ENCODE data around the gene ACLY. TPM values are rescaled to one million over a fixed set of nuclear protein-coding genes. Genes with fewer than 3 reads are reported as not detected.

The ACLY gene
- total and polyA plus RNA-seq, 2 experiments from 2014 or later = 119 to 439 TPM

DNA sequence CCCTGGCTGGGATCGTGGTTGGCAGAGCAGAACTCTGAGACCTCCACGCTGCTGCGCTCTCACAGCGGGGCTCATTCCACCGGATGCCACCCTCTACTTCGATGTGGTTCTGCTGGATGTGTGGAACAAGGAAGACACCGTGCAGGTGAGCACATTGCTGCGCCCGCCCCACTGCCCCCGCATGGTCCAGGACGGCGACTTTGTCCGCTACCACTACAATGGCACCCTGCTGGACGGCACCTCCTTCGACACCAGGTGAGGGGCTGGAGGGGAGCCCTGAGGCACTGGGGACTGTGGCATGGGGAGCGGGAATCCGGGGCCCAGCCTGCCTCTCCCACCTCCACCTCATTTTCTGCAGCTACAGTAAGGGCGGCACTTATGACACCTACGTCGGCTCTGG, 100.7 kb downstream of the ACLY start (continued):
- TF ChIP-seq, protein P1, sequence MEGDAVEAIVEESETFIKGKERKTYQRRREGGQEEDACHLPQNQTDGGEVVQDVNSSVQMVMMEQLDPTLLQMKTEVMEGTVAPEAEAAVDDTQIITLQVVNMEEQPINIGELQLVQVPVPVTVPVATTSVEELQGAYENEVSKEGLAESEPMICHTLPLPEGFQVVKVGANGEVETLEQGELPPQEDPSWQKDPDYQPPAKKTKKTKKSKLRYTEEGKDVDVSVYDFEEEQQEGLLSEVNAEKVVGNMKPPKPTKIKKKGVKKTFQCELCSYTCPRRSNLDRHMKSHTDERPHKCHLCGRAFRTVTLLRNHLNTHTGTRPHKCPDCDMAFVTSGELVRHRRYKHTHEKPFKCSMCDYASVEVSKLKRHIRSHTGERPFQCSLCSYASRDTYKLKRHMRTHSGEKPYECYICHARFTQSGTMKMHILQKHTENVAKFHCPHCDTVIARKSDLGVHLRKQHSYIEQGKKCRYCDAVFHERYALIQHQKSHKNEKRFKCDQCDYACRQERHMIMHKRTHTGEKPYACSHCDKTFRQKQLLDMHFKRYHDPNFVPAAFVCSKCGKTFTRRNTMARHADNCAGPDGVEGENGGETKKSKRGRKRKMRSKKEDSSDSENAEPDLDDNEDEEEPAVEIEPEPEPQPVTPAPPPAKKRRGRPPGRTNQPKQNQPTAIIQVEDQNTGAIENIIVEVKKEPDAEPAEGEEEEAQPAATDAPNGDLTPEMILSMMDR (conservative IDR thresholded peaks at IDR 0.05; ENCODE audit: low read depth in 2 of 2) = no peak
- TF ChIP-seq, protein P2, sequence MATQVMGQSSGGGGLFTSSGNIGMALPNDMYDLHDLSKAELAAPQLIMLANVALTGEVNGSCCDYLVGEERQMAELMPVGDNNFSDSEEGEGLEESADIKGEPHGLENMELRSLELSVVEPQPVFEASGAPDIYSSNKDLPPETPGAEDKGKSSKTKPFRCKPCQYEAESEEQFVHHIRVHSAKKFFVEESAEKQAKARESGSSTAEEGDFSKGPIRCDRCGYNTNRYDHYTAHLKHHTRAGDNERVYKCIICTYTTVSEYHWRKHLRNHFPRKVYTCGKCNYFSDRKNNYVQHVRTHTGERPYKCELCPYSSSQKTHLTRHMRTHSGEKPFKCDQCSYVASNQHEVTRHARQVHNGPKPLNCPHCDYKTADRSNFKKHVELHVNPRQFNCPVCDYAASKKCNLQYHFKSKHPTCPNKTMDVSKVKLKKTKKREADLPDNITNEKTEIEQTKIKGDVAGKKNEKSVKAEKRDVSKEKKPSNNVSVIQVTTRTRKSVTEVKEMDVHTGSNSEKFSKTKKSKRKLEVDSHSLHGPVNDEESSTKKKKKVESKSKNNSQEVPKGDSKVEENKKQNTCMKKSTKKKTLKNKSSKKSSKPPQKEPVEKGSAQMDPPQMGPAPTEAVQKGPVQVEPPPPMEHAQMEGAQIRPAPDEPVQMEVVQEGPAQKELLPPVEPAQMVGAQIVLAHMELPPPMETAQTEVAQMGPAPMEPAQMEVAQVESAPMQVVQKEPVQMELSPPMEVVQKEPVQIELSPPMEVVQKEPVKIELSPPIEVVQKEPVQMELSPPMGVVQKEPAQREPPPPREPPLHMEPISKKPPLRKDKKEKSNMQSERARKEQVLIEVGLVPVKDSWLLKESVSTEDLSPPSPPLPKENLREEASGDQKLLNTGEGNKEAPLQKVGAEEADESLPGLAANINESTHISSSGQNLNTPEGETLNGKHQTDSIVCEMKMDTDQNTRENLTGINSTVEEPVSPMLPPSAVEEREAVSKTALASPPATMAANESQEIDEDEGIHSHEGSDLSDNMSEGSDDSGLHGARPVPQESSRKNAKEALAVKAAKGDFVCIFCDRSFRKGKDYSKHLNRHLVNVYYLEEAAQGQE (IDR thresholded peaks at IDR 0.05; ENCODE audit: unreplicated experiment) = no peak
- TF ChIP-seq, protein P3, sequence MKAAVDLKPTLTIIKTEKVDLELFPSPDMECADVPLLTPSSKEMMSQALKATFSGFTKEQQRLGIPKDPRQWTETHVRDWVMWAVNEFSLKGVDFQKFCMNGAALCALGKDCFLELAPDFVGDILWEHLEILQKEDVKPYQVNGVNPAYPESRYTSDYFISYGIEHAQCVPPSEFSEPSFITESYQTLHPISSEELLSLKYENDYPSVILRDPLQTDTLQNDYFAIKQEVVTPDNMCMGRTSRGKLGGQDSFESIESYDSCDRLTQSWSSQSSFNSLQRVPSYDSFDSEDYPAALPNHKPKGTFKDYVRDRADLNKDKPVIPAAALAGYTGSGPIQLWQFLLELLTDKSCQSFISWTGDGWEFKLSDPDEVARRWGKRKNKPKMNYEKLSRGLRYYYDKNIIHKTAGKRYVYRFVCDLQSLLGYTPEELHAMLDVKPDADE (IDR thresholded peaks at IDR 0.05) = no peak
- no peak for TF ChIP-seq JUNB (IDR thresholded peaks at IDR 0.05; ENCODE audit: unreplicated experiment)
- no peak for TF ChIP-seq POLR2AphosphoS5 (IDR thresholded peaks at IDR 0.05; ENCODE audit: low read depth)
- no peak for TF ChIP-seq STAT1 (IDR thresholded peaks at IDR 0.05; ENCODE audit: unreplicated experiment)
- TF ChIP-seq EZH2phosphoT487 (IDR thresholded peaks at IDR 0.05; ENCODE audit: unreplicated experiment) = no peak

Small RNAs within 50 kb of the gene (small RNA-seq; reads per million reads assigned to genes)
- gene AC125257.2 (ENCODE audit: low replicate concordance) = not detected

Other genes with a start within 250 kb of the ACLY start
- gene EIF1, start 230.1 kb downstream of the ACLY start, total RNA-seq (2014; rRNA removed; shearing (Covaris generic)) = 270 and 272 TPM in 2 replicates
- 525 and 603 TPM in 2 replicates for gene EIF1, start 230.1 kb downstream of the ACLY start, polyA plus RNA-seq (2016; fragmentation: Nextera tagmentation; extraction: Ambion mirVana)
- gene GAST, start 206.6 kb downstream of the ACLY start, total RNA-seq (2014; rRNA removed; shearing (Covaris generic)) = not detected in 2 replicates
- gene GAST, start 206.6 kb downstream of the ACLY start, polyA plus RNA-seq (2016; fragmentation: Nextera tagmentation; extraction: Ambion mirVana) = not detected in 2 replicates
- 2.2 and 3.5 TPM in 2 replicates for gene HAP1, start 184.3 kb downstream of the ACLY start, total RNA-seq (2014; rRNA removed; shearing (Covaris generic))
- gene HAP1, start 184.3 kb downstream of the ACLY start, polyA plus RNA-seq (2016; fragmentation: Nextera tagmentation; extraction: Ambion mirVana) = 1.4 and 1.6 TPM in 2 replicates
- 160 and 177 TPM in 2 replicates for gene JUP, start 132.2 kb downstream of the ACLY start, total RNA-seq (2014; rRNA removed; shearing (Covaris generic))
- 45.5 and 47.2 TPM in 2 replicates for gene JUP, start 132.2 kb downstream of the ACLY start, polyA plus RNA-seq (2016; fragmentation: Nextera tagmentation; extraction: Ambion mirVana)
- 27.9 and 33.3 TPM in 2 replicates for gene P3H4, start 107.0 kb downstream of the ACLY start, total RNA-seq (2014; rRNA removed; shearing (Covaris generic))
- 16.0 and 17.0 TPM in 2 replicates for gene P3H4, start 107.0 kb downstream of the ACLY start, polyA plus RNA-seq (2016; fragmentation: Nextera tagmentation; extraction: Ambion mirVana)
- 137 and 151 TPM in 2 replicates for gene FKBP10, start 105.9 kb downstream of the ACLY start, total RNA-seq (2014; rRNA removed; shearing (Covaris generic))
- gene FKBP10, start 105.9 kb downstream of the ACLY start, polyA plus RNA-seq (2016; fragmentation: Nextera tagmentation; extraction: Ambion mirVana) = 26.2 and 32.2 TPM in 2 replicates
- 68.9 and 78.3 TPM in 2 replicates for gene NT5C3B, start 82.7 kb downstream of the ACLY start, total RNA-seq (2014; rRNA removed; shearing (Covaris generic))
- 58.2 and 59.1 TPM in 2 replicates for gene NT5C3B, start 82.7 kb downstream of the ACLY start, polyA plus RNA-seq (2016; fragmentation: Nextera tagmentation; extraction: Ambion mirVana)
- gene KLHL10, start 81.1 kb downstream of the ACLY start, total RNA-seq (2014; rRNA removed; shearing (Covaris generic)) = 0.27 and 0.42 TPM in 2 replicates
- 0.13 TPM in 1 of 2 replicates, not detected in the other for gene KLHL10, start 81.1 kb downstream of the ACLY start, polyA plus RNA-seq (2016; fragmentation: Nextera tagmentation; extraction: Ambion mirVana)
- 23.7 and 25.5 TPM in 2 replicates for gene KLHL11, start 53.5 kb downstream of the ACLY start, total RNA-seq (2014; rRNA removed; shearing (Covaris generic))
- 6.8 and 8.7 TPM in 2 replicates for gene KLHL11, start 53.5 kb downstream of the ACLY start, polyA plus RNA-seq (2016; fragmentation: Nextera tagmentation; extraction: Ambion mirVana)
- gene ODAD4, start 11.7 kb upstream of the ACLY start, total RNA-seq (2014; rRNA removed; shearing (Covaris generic)) = 0.12 and 1.8 TPM in 2 replicates
- 0.54 and 1.7 TPM in 2 replicates for gene ODAD4, start 11.7 kb upstream of the ACLY start, polyA plus RNA-seq (2016; fragmentation: Nextera tagmentation; extraction: Ambion mirVana)
- 40.3 and 47.8 TPM in 2 replicates for gene CNP, start 47.8 kb upstream of the ACLY start, total RNA-seq (2014; rRNA removed; shearing (Covaris generic))
- 28.3 and 30.8 TPM in 2 replicates for gene CNP, start 47.8 kb upstream of the ACLY start, polyA plus RNA-seq (2016; fragmentation: Nextera tagmentation; extraction: Ambion mirVana)
- 119 and 139 TPM in 2 replicates for gene DNAJC7, start 98.5 kb upstream of the ACLY start, total RNA-seq (2014; rRNA removed; shearing (Covaris generic))
- 136 and 141 TPM in 2 replicates for gene DNAJC7, start 98.5 kb upstream of the ACLY start, polyA plus RNA-seq (2016; fragmentation: Nextera tagmentation; extraction: Ambion mirVana)
- 42.5 and 52.9 TPM in 2 replicates for gene NKIRAS2, start 101.1 kb upstream of the ACLY start, total RNA-seq (2014; rRNA removed; shearing (Covaris generic))
- 31.3 and 31.7 TPM in 2 replicates for gene NKIRAS2, start 101.1 kb upstream of the ACLY start, polyA plus RNA-seq (2016; fragmentation: Nextera tagmentation; extraction: Ambion mirVana)
- 1.8 and 2.1 TPM in 2 replicates for gene C17orf113, start 131.7 kb upstream of the ACLY start, total RNA-seq (2014; rRNA removed; shearing (Covaris generic))
- 0.29 and 0.38 TPM in 2 replicates for gene C17orf113, start 131.7 kb upstream of the ACLY start, polyA plus RNA-seq (2016; fragmentation: Nextera tagmentation; extraction: Ambion mirVana)
- 1.9 and 4.6 TPM in 2 replicates for gene ZNF385C, start 179.5 kb upstream of the ACLY start, total RNA-seq (2014; rRNA removed; shearing (Covaris generic))
- gene ZNF385C, start 179.5 kb upstream of the ACLY start, polyA plus RNA-seq (2016; fragmentation: Nextera tagmentation; extraction: Ambion mirVana) = 2.5 and 3.1 TPM in 2 replicates
- gene DHX58, start 193.8 kb upstream of the ACLY start, total RNA-seq (2014; rRNA removed; shearing (Covaris generic)) = 4.1 and 10.5 TPM in 2 replicates
- 5.4 and 6.6 TPM in 2 replicates for gene DHX58, start 193.8 kb upstream of the ACLY start, polyA plus RNA-seq (2016; fragmentation: Nextera tagmentation; extraction: Ambion mirVana)
- gene KAT2A, start 202.4 kb upstream of the ACLY start, total RNA-seq (2014; rRNA removed; shearing (Covaris generic)) = 25.2 and 44.5 TPM in 2 replicates
- gene KAT2A, start 202.4 kb upstream of the ACLY start, polyA plus RNA-seq (2016; fragmentation: Nextera tagmentation; extraction: Ambion mirVana) = 13.9 and 16.4 TPM in 2 replicates
- 0.52 TPM in 1 of 2 replicates, not detected in the other for gene HSPB9, start 203.9 kb upstream of the ACLY start, total RNA-seq (2014; rRNA removed; shearing (Covaris generic))
- gene HSPB9, start 203.9 kb upstream of the ACLY start, polyA plus RNA-seq (2016; fragmentation: Nextera tagmentation; extraction: Ambion mirVana) = 0.26 and 0.31 TPM in 2 replicates
- gene RAB5C, start 236.0 kb upstream of the ACLY start, total RNA-seq (2014; rRNA removed; shearing (Covaris generic)) = 53.2 and 64.2 TPM in 2 replicates
- 23.9 and 28.2 TPM in 2 replicates for gene RAB5C, start 236.0 kb upstream of the ACLY start, polyA plus RNA-seq (2016; fragmentation: Nextera tagmentation; extraction: Ambion mirVana)

Measured in GM23338 (cell line).